GM19452 (cell line): ENCODE measurements around the gene PPP2R5E.
"Not testable (repeated sequence)": the region's sequence is repeated elsewhere in the genome, so short reads cannot be mapped to it uniquely, and the experiment has no call there.

Experiments used
- ATAC-seq: cut with Tn5 transposase; IDR thresholded peaks from one replicate; pipeline ENCODE4 v1.9.1; 2021; ENCODE audit not compliant: unreplicated experiment

Gene PPP2R5E

GRCh38 chr14:63387711-63388110, 155.5 kb downstream of the PPP2R5E start:
- no peak for ATAC-seq

- ATAC-seq, result peak; percentile 94
Measured at GRCh38 chr14:63383776-63384367, 159.3 kb downstream of the PPP2R5E start.

- no peak for ATAC-seq
Measured at GRCh38 chr14:63378444-63378843, 164.7 kb downstream of the PPP2R5E start.

DNA sequence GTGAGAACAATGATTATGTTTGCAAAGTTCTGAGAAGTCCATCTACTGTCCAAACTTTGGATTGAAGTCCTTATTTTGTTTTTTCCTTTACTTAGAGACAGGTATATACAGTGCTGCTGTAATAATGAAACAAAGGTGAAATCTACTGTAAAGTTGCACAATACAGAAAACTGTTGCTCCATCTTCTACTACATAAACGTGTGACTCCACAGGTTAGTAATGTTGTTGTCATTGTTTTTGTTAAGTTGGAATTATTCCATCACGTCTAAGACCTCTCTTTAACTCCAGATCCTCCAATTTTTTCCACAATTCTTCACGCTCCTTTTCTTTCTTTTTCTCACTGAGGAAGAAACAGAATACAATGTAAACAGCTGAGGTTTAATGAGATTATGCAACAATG, 167.4 kb downstream of the PPP2R5E start:
- no peak for ATAC-seq

DNA sequence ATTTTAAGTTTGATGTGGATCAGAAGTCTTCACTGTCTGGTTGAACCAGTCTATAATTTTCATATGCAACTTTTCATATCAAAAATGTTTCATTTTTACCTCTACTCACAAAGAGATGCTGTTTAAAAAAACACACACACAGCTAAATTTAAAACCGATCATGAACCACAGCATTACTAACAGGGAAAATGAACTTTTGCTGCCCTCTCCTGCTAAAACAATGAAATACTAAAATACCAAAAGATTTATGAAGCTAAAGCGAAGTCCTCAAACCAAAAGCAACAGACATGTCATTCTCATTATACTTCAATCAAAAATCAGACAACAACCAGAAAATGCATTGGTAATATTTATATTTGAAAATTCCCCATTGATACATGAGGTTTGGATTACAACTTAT, 171.6 kb downstream of the PPP2R5E start:
- ATAC-seq, result not testable (repeated sequence)

GRCh38 chr14:63371033-63371432, 172.1 kb downstream of the PPP2R5E start:
- no peak for ATAC-seq

DNA sequence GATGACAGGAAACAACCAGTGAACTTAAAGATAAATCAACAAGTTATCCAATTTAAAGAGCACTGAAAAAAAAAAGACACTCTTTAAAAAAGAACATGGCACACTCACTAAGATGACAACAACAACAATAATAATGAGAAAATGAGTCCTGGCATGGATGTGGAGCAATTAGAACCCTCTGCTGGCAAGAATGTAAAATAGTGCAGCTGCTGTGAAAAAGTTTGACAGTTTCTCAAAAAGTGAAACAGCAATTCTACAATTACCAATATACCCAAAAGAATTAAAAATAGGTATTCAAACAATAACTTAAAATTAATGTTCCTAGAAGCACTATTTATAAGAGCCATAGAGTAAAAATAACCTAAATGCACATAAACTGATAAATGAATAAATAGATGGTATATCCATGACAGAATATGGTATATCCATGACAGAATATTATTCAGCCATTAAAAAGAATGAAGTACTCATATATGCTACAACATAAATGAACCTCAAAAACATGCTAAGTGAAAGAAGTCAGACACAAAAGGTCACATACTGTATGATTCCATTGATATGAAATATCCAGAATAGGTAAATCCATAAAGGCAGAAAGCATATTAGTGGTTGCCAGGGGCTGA, 175.3 kb downstream of the PPP2R5E start:
- no peak for ATAC-seq

- no peak for ATAC-seq
Measured at GRCh38 chr14:63362389-63362819, 180.8 kb downstream of the PPP2R5E start.

- no peak for ATAC-seq
Measured at GRCh38 chr14:63361790-63362189, 181.4 kb downstream of the PPP2R5E start.

GRCh38 chr14:63357841-63358240, 185.3 kb downstream of the PPP2R5E start:
- no peak for ATAC-seq

GRCh38 chr14:63345826-63346225, 197.4 kb downstream of the PPP2R5E start:
- no peak for ATAC-seq

DNA sequence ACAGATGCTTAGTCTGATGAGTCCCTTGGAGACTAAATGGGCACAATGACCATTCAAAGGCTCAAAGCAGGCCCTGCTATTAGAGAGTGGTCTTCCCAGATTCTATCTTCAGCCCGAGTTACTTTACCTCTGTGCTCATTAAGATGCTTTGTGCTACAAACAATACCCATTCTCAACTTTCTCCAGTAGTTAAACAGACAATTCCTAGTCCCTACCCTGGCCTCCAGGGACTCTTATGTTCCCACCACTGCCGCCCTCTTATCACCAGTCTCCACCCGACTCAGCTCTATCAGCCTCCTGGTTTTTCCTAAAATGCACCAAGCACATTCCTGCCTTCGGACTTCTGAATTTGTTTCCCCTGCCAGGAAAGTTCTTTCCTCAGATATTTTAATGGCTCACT, 198.8 kb downstream of the PPP2R5E start:
- ATAC-seq, result no peak

DNA sequence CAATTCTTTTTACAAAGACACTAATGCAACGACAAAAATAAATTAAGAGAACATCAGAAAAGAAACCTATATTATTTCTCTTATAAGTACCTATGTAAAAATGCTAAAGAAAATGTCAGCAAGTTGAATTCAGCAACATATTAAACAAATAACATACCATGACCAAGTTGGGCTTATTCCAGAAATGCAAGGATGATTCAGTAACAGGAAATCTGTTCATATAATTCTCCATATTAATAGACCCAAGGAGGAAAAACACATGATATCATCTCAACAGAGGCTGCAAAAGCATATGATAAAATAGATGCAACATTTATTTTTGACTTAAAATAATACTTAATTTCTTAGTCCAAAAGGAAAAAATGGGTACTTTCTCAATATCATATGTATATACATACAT, 199.3 kb downstream of the PPP2R5E start:
- ATAC-seq, result no peak

- ATAC-seq, result no peak
Measured at GRCh38 chr14:63342371-63342770, 200.8 kb downstream of the PPP2R5E start.

GRCh38 chr14:63328787-63329737, 214.1 kb downstream of the PPP2R5E start:
- no peak for ATAC-seq

- ATAC-seq, result no peak
Measured at GRCh38 chr14:63326840-63327239, 216.3 kb downstream of the PPP2R5E start.

DNA sequence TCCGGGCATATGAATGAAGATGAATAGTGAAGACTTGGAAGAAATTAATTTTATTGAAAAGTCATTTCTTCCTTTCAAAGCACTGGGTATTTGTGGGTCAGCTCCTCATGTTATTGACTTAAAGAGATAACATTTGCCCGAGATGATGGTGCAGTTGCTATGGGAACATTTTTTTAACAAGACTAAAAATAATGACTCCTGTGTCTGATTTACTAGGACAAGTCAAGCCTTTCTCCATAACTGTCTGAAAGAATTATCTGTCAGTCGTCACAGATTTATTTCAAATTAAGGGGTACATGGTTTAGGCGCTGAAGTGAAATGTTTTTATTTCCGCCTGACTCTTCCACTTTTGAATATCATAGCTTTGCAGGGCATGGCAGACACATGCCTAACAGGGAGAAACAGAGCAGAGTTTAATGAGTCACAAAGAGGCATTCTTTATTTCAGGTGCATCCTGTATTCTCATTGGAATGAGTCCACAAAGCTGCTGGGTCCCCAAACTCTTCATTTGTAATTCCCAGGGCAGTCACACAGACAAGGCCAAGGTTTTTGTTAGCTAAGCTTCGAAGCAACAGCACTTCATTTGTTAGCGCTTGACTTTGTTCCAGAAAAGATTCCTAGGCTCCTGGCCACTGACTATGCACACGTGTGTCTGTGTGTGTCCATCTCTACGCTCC, 220.1 kb downstream of the PPP2R5E start:
- no peak for ATAC-seq

DNA sequence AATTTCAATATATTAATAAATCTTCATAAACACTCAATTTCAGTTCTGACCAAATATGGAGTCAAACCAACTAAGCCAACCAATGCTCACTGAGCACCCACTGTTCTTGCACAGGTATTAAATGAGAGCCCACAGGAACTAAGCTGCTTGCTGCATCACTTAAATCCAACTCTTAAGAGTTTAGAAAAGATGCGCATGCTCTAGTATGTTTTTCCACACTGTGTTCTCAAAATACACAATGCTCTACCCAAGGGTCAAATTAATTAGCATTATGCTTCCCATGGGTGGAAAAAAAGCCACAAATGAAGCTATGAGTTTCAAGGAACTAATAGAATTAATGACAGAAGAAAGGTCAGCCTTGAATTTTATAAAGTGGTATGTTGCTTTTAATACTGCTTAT, 220.7 kb downstream of the PPP2R5E start:
- ATAC-seq, result no peak
